ENCODE measurements around the gene MTAP.

DNA sequence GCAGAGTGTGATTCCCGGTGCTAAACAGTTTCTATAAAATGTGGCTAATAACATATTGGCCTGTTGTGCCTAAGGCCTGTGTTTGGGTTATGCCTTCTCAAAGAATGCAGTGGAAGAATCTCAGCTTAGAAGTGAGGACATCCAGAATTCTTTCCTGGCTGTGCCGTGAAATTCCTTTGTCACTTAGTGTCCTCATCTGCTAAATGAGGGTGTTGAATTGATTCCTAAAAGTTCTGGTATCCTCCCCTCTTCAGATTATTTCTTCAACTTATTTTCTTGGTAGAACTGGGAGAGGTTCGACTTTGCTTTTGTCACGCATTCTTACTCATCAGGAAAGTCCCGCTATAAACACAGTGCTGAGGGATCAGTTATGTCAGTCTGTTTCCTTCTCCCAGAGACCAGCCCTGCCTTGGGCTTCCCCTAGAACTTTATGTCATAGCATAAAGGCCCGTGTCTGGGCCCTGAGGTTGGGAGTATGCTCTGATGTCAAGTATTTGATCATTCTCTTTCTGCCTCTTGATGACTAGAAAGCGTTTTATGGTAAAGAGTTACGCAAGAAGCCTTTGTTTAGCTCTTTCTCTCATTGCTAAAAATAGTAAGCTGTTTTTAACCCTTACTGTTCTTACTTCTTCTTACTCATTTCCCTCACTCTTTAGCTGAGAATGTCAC, 29.5 kb downstream of the MTAP start:
- TF ChIP-seq, protein P1, sequence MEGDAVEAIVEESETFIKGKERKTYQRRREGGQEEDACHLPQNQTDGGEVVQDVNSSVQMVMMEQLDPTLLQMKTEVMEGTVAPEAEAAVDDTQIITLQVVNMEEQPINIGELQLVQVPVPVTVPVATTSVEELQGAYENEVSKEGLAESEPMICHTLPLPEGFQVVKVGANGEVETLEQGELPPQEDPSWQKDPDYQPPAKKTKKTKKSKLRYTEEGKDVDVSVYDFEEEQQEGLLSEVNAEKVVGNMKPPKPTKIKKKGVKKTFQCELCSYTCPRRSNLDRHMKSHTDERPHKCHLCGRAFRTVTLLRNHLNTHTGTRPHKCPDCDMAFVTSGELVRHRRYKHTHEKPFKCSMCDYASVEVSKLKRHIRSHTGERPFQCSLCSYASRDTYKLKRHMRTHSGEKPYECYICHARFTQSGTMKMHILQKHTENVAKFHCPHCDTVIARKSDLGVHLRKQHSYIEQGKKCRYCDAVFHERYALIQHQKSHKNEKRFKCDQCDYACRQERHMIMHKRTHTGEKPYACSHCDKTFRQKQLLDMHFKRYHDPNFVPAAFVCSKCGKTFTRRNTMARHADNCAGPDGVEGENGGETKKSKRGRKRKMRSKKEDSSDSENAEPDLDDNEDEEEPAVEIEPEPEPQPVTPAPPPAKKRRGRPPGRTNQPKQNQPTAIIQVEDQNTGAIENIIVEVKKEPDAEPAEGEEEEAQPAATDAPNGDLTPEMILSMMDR (conservative IDR thresholded peaks at IDR 0.05; ENCODE audit: low read depth, low read length) = no peak
- no peak for TF ChIP-seq EZH2 (IDR thresholded peaks at IDR 0.05; ENCODE audit: low read length, unreplicated experiment)

All from PC-3 (cell line).